K562 (cell line): ENCODE measurements around the gene DBI. TPM values are rescaled to one million over a fixed set of nuclear protein-coding genes. Genes with fewer than 3 reads are reported as not detected.

Experiments
- ATAC-seq: fragments of 200-7000 bp; cut with Tn5 transposase; 3 replicates; pipeline ENCODE4 v1.9.1; 2020; ENCODE audit warnings: moderate library complexity
- Bru-seq: library from RNA; stranded (reverse); fragments of 400-500 nt; gene quantifications from one replicate; lab custom pipeline; 2021; lab: Mats Ljungman, UMichigan
- BruChase-seq, 2 experiments: library from RNA; stranded (reverse); fragments of 400-500 nt; gene quantifications; one replicate each; lab custom pipeline; 2021; lab: Mats Ljungman, UMichigan
- BruUV-seq: library from RNA; stranded (reverse); fragments of 400-500 nt; replicated peaks from 2 replicates; lab custom pipeline; 2021; lab: Mats Ljungman, UMichigan
- CTCF ChIA-PET: fragments of 300-600 bp; formaldehyde crosslinking; extraction: SDS; loops from one replicate; lab custom pipeline; 2021; ENCODE audit warnings: low intra/inter-chr PET ratio; lab: Yijun Ruan, JAX
- POLR2A ChIA-PET: fragments of 300-600, 350-650 bp; sonication (Branson Sonifier 250); formaldehyde crosslinking; extraction: SDS; loops from one replicate; lab custom pipeline; 2021; ENCODE audit warnings: antibody characterized with exemption, inconsistent platforms; lab: Yijun Ruan, JAX
- DNase-seq, 4 experiments: peaks; one replicate each; pipeline versions ENCODE4 v3.0.0 to v3.0.0-alpha.2; 2011 to 2018; ENCODE audit warnings: low spot score in 3 of 4, mixed read lengths in 3 of 4; ENCODE audit errors: extremely low read depth in 1 of 4
- FAIRE-seq: peaks from 2 replicates; lab custom pipeline; 2011; peaks lifted over from hg19 to GRCh38; lab: Jason Lieb, UNC
- H2AFZ ChIP-seq: 2 replicates; pipeline ENCODE4 v1.6.0; 2011; ENCODE audit warnings: low read depth, low read length, control low read depth, inconsistent platforms
- H3K27ac ChIP-seq: fragments of 200-600 bp; 3 replicates; pipeline ENCODE4 v1.8.0; 2011; ENCODE audit warnings: low read depth, mild to moderate bottlenecking, control low read depth, inconsistent platforms, low read length, moderate library complexity, mixed read lengths; ENCODE audit errors: extremely low read depth
- H3K27me3 ChIP-seq, 2 experiments: fragments of 300-600 bp in 1 of 2; 2 replicates in 1 of 2; 3 replicates in 1 of 2; pipeline versions ENCODE4 v1.6.0 to v1.8.0; 2011; ENCODE audit warnings: inconsistent platforms in 2 of 2, low read length in 2 of 2, mild to moderate bottlenecking in 1 of 2, mixed read lengths in 1 of 2, moderate library complexity in 1 of 2; ENCODE audit not compliant: control insufficient read depth in 2 of 2, insufficient read depth in 2 of 2
- H3K36me3 ChIP-seq: fragments of 300-600 bp; 3 replicates; pipeline ENCODE4 v1.8.0; 2011; ENCODE audit warnings: mild to moderate bottlenecking, low read length, inconsistent platforms; ENCODE audit not compliant: control insufficient read depth, insufficient read depth
- H3K4me1 ChIP-seq, 2 experiments: fragments of 200-600 bp in 1 of 2; replicated peaks in 1 of 2; 2 replicates in 1 of 2; 3 replicates in 1 of 2; pipeline versions ENCODE4 v1.5.1 to v1.8.0; 2011; ENCODE audit warnings: inconsistent platforms in 2 of 2, low read length in 2 of 2, mild to moderate bottlenecking in 1 of 2, mixed read lengths in 1 of 2, moderate library complexity in 1 of 2; ENCODE audit not compliant: control insufficient read depth in 2 of 2, insufficient read depth in 2 of 2
- H3K4me2 ChIP-seq: 2 replicates; pipeline ENCODE4 v1.6.1; 2011; ENCODE audit warnings: low read length, control low read depth, inconsistent platforms, mixed read lengths; ENCODE audit not compliant: insufficient read depth
- H3K4me3 ChIP-seq: fragments of 200-600 bp; sonication (generic), shearing (Covaris generic); 2 replicates; pipeline ENCODE4 v1.5.1; 2016; ENCODE audit warnings: control low read depth, inconsistent platforms
- H3K79me2 ChIP-seq: fragments of 200-600 bp; 3 replicates; pipeline ENCODE4 v1.8.0; 2011; ENCODE audit warnings: low read length, inconsistent platforms; ENCODE audit not compliant: control insufficient read depth, insufficient read depth
- H3K9ac ChIP-seq, 2 experiments: 2 replicates each; pipeline versions ENCODE4 v1.6.0 to v1.6.1; 2011; ENCODE audit warnings: low read depth in 2 of 2, low read length in 2 of 2, control low read depth in 1 of 2, inconsistent platforms in 1 of 2, mild to moderate bottlenecking in 1 of 2, mixed read lengths in 1 of 2; ENCODE audit not compliant: insufficient read depth in 1 of 2
- H3K9me1 ChIP-seq: one replicate; pipeline ENCODE4 v1.6.0; 2011; ENCODE audit warnings: inconsistent platforms, mild to moderate bottlenecking, low read length, moderate library complexity; ENCODE audit not compliant: control insufficient read depth, insufficient read depth
- H3K9me3 ChIP-seq: replicated peaks from 2 replicates; pipeline ENCODE4 v1.5.1; 2011; ENCODE audit warnings: low read depth, low read length, inconsistent platforms; ENCODE audit not compliant: control insufficient read depth, insufficient read depth
- H4K20me1 ChIP-seq: replicated peaks from 2 replicates; pipeline ENCODE4 v1.6.1; 2011; ENCODE audit warnings: low read length, inconsistent platforms, mixed read lengths; ENCODE audit not compliant: control insufficient read depth, insufficient read depth
- ARID1B ChIP-seq: fragments of 450-650 bp; IDR thresholded peaks from 2 replicates; pipeline ENCODE4 v1.6.1; 2016; ENCODE audit warnings: antibody characterized with exemption, mild to moderate bottlenecking, inconsistent platforms
- L3MBTL2 ChIP-seq: fragments of 450-650 bp; IDR thresholded peaks from 2 replicates; pipeline ENCODE4 v1.6.1; 2016; ENCODE audit warnings: mild to moderate bottlenecking, moderate library complexity
- MCM7 ChIP-seq, 2 experiments: fragments of 450-650 bp; IDR thresholded peaks; 2 replicates each; pipeline ENCODE4 v1.6.1; 2016 to 2018
- NCOR1 ChIP-seq: fragments of 450-650 bp; IDR thresholded peaks from 2 replicates; pipeline ENCODE4 v1.6.1; 2016; ENCODE audit warnings: mild to moderate bottlenecking, moderate library complexity
- PHF20 ChIP-seq: fragments of 450-650 bp; IDR thresholded peaks from 2 replicates; pipeline ENCODE4 v1.6.1; 2018; ENCODE audit not compliant: partially characterized antibody
- RNF2 ChIP-seq: sonication (generic); IDR thresholded peaks from 2 replicates; pipeline ENCODE4 v1.6.1; 2016
- USF1 ChIP-seq: sonication (generic); formaldehyde crosslinking; IDR thresholded peaks from 2 replicates; pipeline ENCODE4 v1.9.0; 2022; ENCODE audit warnings: mild to moderate bottlenecking, missing genetic modification reagents
- VEZF1 ChIP-seq: fragments of 200-800 bp; sonication (Bioruptor generic); IDR thresholded peaks from 2 replicates; pipeline ENCODE4 v1.6.1; 2017; ENCODE audit warnings: missing genetic modification characterization, missing compliant biosample characterization
- YY1 ChIP-seq, 3 experiments: IDR thresholded peaks; 2 replicates each; pipeline ENCODE4 v1.6.1; 2011; ENCODE audit warnings: low read length in 2 of 3, mild to moderate bottlenecking in 2 of 3, moderate library complexity in 2 of 3, borderline replicate concordance in 1 of 3, control low read depth in 1 of 3, low read depth in 1 of 3; ENCODE audit not compliant: insufficient read depth in 3 of 3, insufficient replicate concordance in 2 of 3, control insufficient read depth in 1 of 3, insufficient read length in 1 of 3; ENCODE audit errors: extremely low read depth in 1 of 3
- ZBTB5 ChIP-seq: fragments of 450-650 bp; IDR thresholded peaks from 2 replicates; pipeline ENCODE4 v1.6.1; 2017; ENCODE audit warnings: antibody characterized with exemption
- WGBS: fragments of 100-300 bp; shearing (Covaris generic); methylation state at CpG from one replicate; pipeline ENCODE4 v1.1.6; 2016; ENCODE audit warnings: low coverage, mixed read lengths; ENCODE audit not compliant: insufficient coverage; ENCODE audit errors: missing lambda C conversion rate; 5-methylcytosine and 5-hydroxymethylcytosine counted together
- in situ Hi-C: fragments of 300-500 bp; cut with MboI; formaldehyde crosslinking; loops from 4 replicates; pipeline ENCODE4 v1.15.0; 2018; ENCODE audit warnings: inconsistent platforms, mixed read lengths
- intact Hi-C: fragments of 100-400 bp; cut with micrococcal nuclease; formaldehyde crosslinking; loops from 2 replicates; pipeline ENCODE4 v1.14.2; 2022
- long read RNA-seq, 3 experiments: library from polyadenylated mRNA in 2 of 3; library from RNA in 1 of 3; unstranded in 2 of 3; stranded (forward) in 1 of 3; transcript quantifications; one replicate each; pipeline ENCODE4 v2.0.0, GENCODE V29; 2019 to 2022
- polyA minus RNA-seq, 3 experiments: library from RNA; depleted of rRNA, polyadenylated mRNA; stranded (reverse); fragments of >200 nt; gene quantifications; 2 replicates each; pipeline ENCODE4 v1.2.3, GENCODE V29; 2011
- polyA plus RNA-seq, 8 experiments: library from polyadenylated mRNA; depleted of rRNA in 4 of 8; stranded (reverse) in 5 of 8; unstranded in 3 of 8; fragments of >200 nt; fragmentation: Nextera tagmentation in 2 of 8; fragmentation: Illumina TruSeq in 1 of 8; extraction: Ambion mirVana in 2 of 8; extraction: Trizol in 1 of 8; gene quantifications; 2 replicates each; pipeline versions ENCODE4 v1.2.1 to v1.2.3, GENCODE V29; 2011 to 2014; ENCODE audit warnings: inconsistent platforms in 1 of 8, missing spikeins in 1 of 8
- total RNA-seq, 7 experiments: library from RNA; depleted of rRNA in 6 of 7; stranded (reverse); fragments of >200 nt in 6 of 7; fragmentation: Illumina TruSeq in 2 of 7; extraction: Trizol in 2 of 7; gene quantifications; 2 replicates each; pipeline versions ENCODE4 v1.2.1 to v1.2.3, GENCODE V29; 2011 to 2021; ENCODE audit warnings: low replicate concordance in 1 of 7

DBI gene
- 11.4 and 13.4 TPM in 2 replicates for total RNA-seq (2011; cell fraction: chromatin; rRNA removed; ENCODE audit: low replicate concordance)
- total RNA-seq (2011; cell fraction: nucleolus; rRNA removed), result 17.2 and 21.8 TPM in 2 replicates
- total RNA-seq (2011; cell fraction: nucleoplasm; rRNA removed), result 17.8 and 26.2 TPM in 2 replicates
- total RNA-seq (2014; rRNA removed) (65.0 and 71.6 TPM in 2 replicates), total RNA-seq (2014; rRNA removed; fragmentation: Illumina TruSeq; extraction: Trizol) (195 and 198 TPM in 2 replicates), total RNA-seq (2015; rRNA removed; fragmentation: Illumina TruSeq; extraction: Trizol) (230 and 236 TPM in 2 replicates), total RNA-seq (2021) (52.4 and 55.8 TPM in 2 replicates), polyA plus RNA-seq (2011; rRNA removed) (134 and 135 TPM in 2 replicates), polyA plus RNA-seq (2014; fragmentation: Illumina TruSeq; extraction: Trizol) (159 and 194 TPM in 2 replicates), polyA plus RNA-seq (2014; fragmentation: Nextera tagmentation; extraction: Ambion mirVana) (100 to 1,000 TPM; 406 to 443 TPM), polyA plus RNA-seq (2014; rRNA removed) (186 and 194 TPM in 2 replicates), polyA minus RNA-seq (2011; rRNA and poly(A)+ RNA removed) (36.8 and 42.2 TPM in 2 replicates), Bru-seq, nascent RNA (percentile 84 among the genes with signal in this experiment), BruChase-seq, experiment 1, labeled RNA remaining after a 2-hour chase (percentile 64 among the genes with signal in this experiment), BruChase-seq, experiment 2, labeled RNA remaining after a 6-hour chase (percentile 70 among the genes with signal in this experiment)
- 42.1 and 73.6 TPM in 2 replicates for polyA plus RNA-seq (2011; cell fraction: cytosol; rRNA removed)
- 21.9 and 37.3 TPM in 2 replicates for polyA plus RNA-seq (2011; cell fraction: nucleus; rRNA removed)
- polyA plus RNA-seq (2012), result 85.6 and 165 TPM in 2 replicates
- 12.3 and 16.1 TPM in 2 replicates for polyA minus RNA-seq (2011; cell fraction: cytosol; rRNA and poly(A)+ RNA removed)
- 14.5 and 23.5 TPM in 2 replicates for polyA minus RNA-seq (2011; cell fraction: nucleus; rRNA and poly(A)+ RNA removed)
- long read RNA-seq, experiment 1, transcript DBI-202 (4 exons, 637 nt), result major isoform, 68 of 74 reads
- long read RNA-seq, experiment 1, partial matches to known transcripts, result 4 of 74 reads
- long read RNA-seq, experiment 1, other reads (novel, unspliced or antisense), result 0 of 74 reads
- long read RNA-seq, experiment 2, transcript DBI-202 (4 exons, 637 nt), result major isoform, 52 of 58 reads
- long read RNA-seq, experiment 2, partial matches to known transcripts, result 5 of 58 reads
- long read RNA-seq, experiment 2, other reads (novel, unspliced or antisense), result 0 of 58 reads
- long read RNA-seq, experiment 3, transcript DBI-202 (4 exons, 637 nt), result major isoform, 51 of 53 reads
- long read RNA-seq, experiment 3, partial matches to known transcripts, result 1 of 53 reads
- long read RNA-seq, experiment 3, other reads (novel, unspliced or antisense), result 1 of 53 reads

- Histone ChIP-seq H3K9me1 (peaks cover 4% of the 10 kb centered on the region), H3K27me3 (no peaks in the 10 kb centered on the region), H2AFZ (peak within 1 kb of the TSS; percentile 85), H3K4me2 (peak within 1 kb of the TSS; percentile 97), H3K79me2 (peaks cover 25% of the 10 kb centered on the region), H3K9ac (peak within 1 kb of the TSS; percentile 83 to 93), H4K20me1 (no peaks in the 10 kb centered on the region), H3K9me3 (no peaks in the 10 kb centered on the region), H3K36me3 (peaks cover 33% of the 10 kb centered on the region; the same call in 2 of the 3 replicates), H3K4me1 (peaks cover 3 to 14% of the 10 kb centered on the region in 2 experiments; a peak in 4 of 5 replicates), H3K27ac (peak within 1 kb of the TSS; percentile 80), H3K4me3 (peak within 1 kb of the TSS; percentile 75)
- peak; percentile 99 for ATAC-seq
- intact Hi-C loops (no loop called here), in situ Hi-C loops (no loop called here)
- BruUV-seq, result TSS peak; percentile 70
- FAIRE-seq, result peak; percentile 98
- peak; percentile 97 to 98 (median 98) for DNase-seq
- POLR2A ChIA-PET, result interaction anchor here (0.8 to 1.0 kb wide), 2 partner anchors 12 to 236 kb away, joined by 3 to 11 read pairs; no protein-coding TSS in a partner anchor
- CTCF ChIA-PET, result no interaction called here
- WGBS, result under 1% methylated on average over 47 of the region's 65 CpGs
- TF ChIP-seq NCOR1, result peak; percentile 5; the same call in 1 of the 2 replicates
- TF ChIP-seq L3MBTL2, result peak; percentile 88
- TF ChIP-seq USF1, result peak; percentile 96
- TF ChIP-seq ZBTB5, result no peak
- no peak for TF ChIP-seq MCM7 (IDR thresholded peaks at IDR 0.05)
- peak; percentile 88 for TF ChIP-seq PHF20
- peak; percentile 98 for TF ChIP-seq VEZF1 (CRISPR knock-in tag)
- TF ChIP-seq RNF2, result peak; percentile 62; the same call in 1 of the 2 replicates
- no peak for TF ChIP-seq YY1 (IDR thresholded peaks at IDR 0.05; ENCODE audit: borderline replicate concordance in 1 of 3, control insufficient read depth in 1 of 3, extremely low read depth in 1 of 3, insufficient read depth in 3 of 3, insufficient read length in 1 of 3, insufficient replicate concordance in 2 of 3, low read depth in 1 of 3, low read length in 2 of 3)
- 0 out of 2 replicates have a peak, but pooled peaks have one; percentile 14 for TF ChIP-seq ARID1B
Measured at GRCh38 chr2:119366649-119367471, at the start of gene DBI, which contains the start of gene C2orf76. DBI (plus strand) TSS chr2:119366977; CDS start chr2:119367052, 75 bp downstream. C2orf76 (minus strand) TSS chr2:119366834; CDS start chr2:119339959, 26,875 bp downstream.
